HG03135 (cell line): Measurements from ENCODE around the gene PLA2G4F.

ENCODE experiments used
- ATAC-seq: cut with Tn5 transposase; IDR thresholded peaks from one replicate; pipeline ENCODE4 v1.9.1; 2021; ENCODE audit warnings: mild to moderate bottlenecking, moderate library complexity; ENCODE audit not compliant: unreplicated experiment

The PLA2G4F gene

GRCh38 chr15:42148808-42149492 lies 7.5 kb downstream of the PLA2G4F start:
- no peak for ATAC-seq

- no peak for ATAC-seq
Observed at GRCh38 chr15:42147431-42147735, 9.1 kb downstream of the PLA2G4F start.

- ATAC-seq = no peak
Observed at GRCh38 chr15:42146551-42147430, 9.6 kb downstream of the PLA2G4F start.

GRCh38 chr15:42145546-42146455 lies 10.6 kb downstream of the PLA2G4F start:
- ATAC-seq = no peak

GRCh38 chr15:42144841-42145375 lies 11.5 kb downstream of the PLA2G4F start:
- no peak for ATAC-seq

GRCh38 chr15:42143866-42144625 lies 12.4 kb downstream of the PLA2G4F start:
- ATAC-seq = no peak

GRCh38 chr15:42143356-42143755 lies 13.1 kb downstream of the PLA2G4F start:
- no peak for ATAC-seq

- no peak for ATAC-seq
Observed at GRCh38 chr15:42141795-42142667, 14.4 kb downstream of the PLA2G4F start.

- ATAC-seq = no peak
Observed at GRCh38 chr15:42141246-42141645, 15.2 kb downstream of the PLA2G4F start.

- no peak for ATAC-seq
Observed at GRCh38 chr15:42140383-42141070, 15.9 kb downstream of the PLA2G4F start.

GRCh38 chr15:42139596-42139995 lies 16.8 kb downstream of the PLA2G4F start:
- no peak for ATAC-seq

- no peak for ATAC-seq
Observed at GRCh38 chr15:42138968-42139386, 17.5 kb downstream of the PLA2G4F start.

GRCh38 chr15:42138411-42138810 lies 18.0 kb downstream of the PLA2G4F start:
- ATAC-seq = no peak

- ATAC-seq = no peak
Observed at GRCh38 chr15:42137461-42138261, 18.8 kb downstream of the PLA2G4F start.

- no peak for ATAC-seq
Observed at GRCh38 chr15:42136513-42136912, 19.9 kb downstream of the PLA2G4F start.

- no peak for ATAC-seq
Observed at GRCh38 chr15:42135351-42135750, 21.1 kb downstream of the PLA2G4F start.

- ATAC-seq = no peak
Observed at GRCh38 chr15:42134617-42135245, 21.7 kb downstream of the PLA2G4F start.
